Lung (tissue), 12 donors: ENCODE data around the gene PADI1. TPM values are rescaled to one million over a fixed set of nuclear protein-coding genes. Genes with fewer than 3 reads are reported as not detected.

ENCODE experiments used
- ATAC-seq: fragments of 200-7000 bp; cut with Tn5 transposase; one replicate; pipeline ENCODE4 v1.9.1; 2020; ENCODE audit warnings: moderate number of reproducible peaks; ENCODE audit not compliant: insufficient read depth, low FRiP score
- DNase-seq, 3 donors: peaks; one replicate each; pipeline ENCODE4 v3.0.0-alpha.2; 2013 to 2017
- H3K27ac ChIP-seq, 2 donors: one replicate each; pipeline ENCODE4 v1.5.1; 2013; ENCODE audit warnings: mild to moderate bottlenecking in 2 of 2, moderate library complexity in 2 of 2, control low read depth in 1 of 2, inconsistent platforms in 1 of 2, low read depth in 1 of 2, low read length in 1 of 2
- H3K27me3 ChIP-seq, 3 donors: one replicate each; pipeline ENCODE4 v1.5.1; 2013; ENCODE audit warnings: low read length in 2 of 3; ENCODE audit not compliant: control insufficient read depth in 3 of 3, insufficient read depth in 3 of 3
- H3K36me3 ChIP-seq, 4 donors: one replicate each; pipeline ENCODE4 v1.5.1; 2013; ENCODE audit warnings: low read length in 4 of 4, mild to moderate bottlenecking in 1 of 4, moderate library complexity in 1 of 4; ENCODE audit not compliant: control insufficient read depth in 4 of 4, insufficient read depth in 4 of 4
- H3K4me1 ChIP-seq, 5 donors: one replicate each; pipeline ENCODE4 v1.5.1; 2013; ENCODE audit warnings: low read length in 5 of 5, mild to moderate bottlenecking in 2 of 5, moderate library complexity in 1 of 5; ENCODE audit not compliant: control insufficient read depth in 5 of 5, insufficient read depth in 5 of 5
- H3K4me3 ChIP-seq: one replicate; pipeline ENCODE4 v1.5.1; 2013; ENCODE audit warnings: mild to moderate bottlenecking, control low read depth, moderate library complexity
- H3K9ac ChIP-seq, 2 donors: one replicate each; pipeline ENCODE4 v1.5.1; 2013; ENCODE audit warnings: low read length in 2 of 2, control low read depth in 1 of 2; ENCODE audit not compliant: insufficient read depth in 1 of 2
- H3K9me3 ChIP-seq, 4 donors: one replicate each; pipeline ENCODE4 v1.5.1; 2013; ENCODE audit warnings: low read length in 3 of 4, mild to moderate bottlenecking in 1 of 4, moderate library complexity in 1 of 4; ENCODE audit not compliant: control insufficient read depth in 4 of 4, insufficient read depth in 3 of 4
- CTCF ChIP-seq: IDR thresholded peaks from 2 replicates; pipeline ENCODE4 v1.5.1; 2012; ENCODE audit warnings: mild to moderate bottlenecking; ENCODE audit errors: control extremely low read depth, extremely low read depth
- WGBS, 2 donors: extraction: QIAGEN DNeasy Blood & Tissue Kit; methylation state at CpG; one replicate each; pipeline ENCODE4 v1.1.7; 2013; 5-methylcytosine and 5-hydroxymethylcytosine counted together
- polyA plus RNA-seq, 2 donors: library from polyadenylated mRNA; stranded (reverse); fragments of 200-250 nt; gene quantifications; one replicate each; pipeline ENCODE4 v1.2.1, GENCODE V29; 2013
- total RNA-seq, 2 donors: library from RNA; depleted of rRNA in 1 of 2; stranded (reverse); fragments of >200 nt in 1 of 2; gene quantifications; one replicate each; pipeline ENCODE4 v1.2.1, GENCODE V29; 2014 to 2021
- donor health status: control.
- donor health status: control.
- donor health status: Bipolar disorder and iron deficiency.
- donor health status: healthy.
- donor health status: DM: yes; HTN: yes; CAD: no.

PADI1 gene
- total and polyA plus RNA-seq, 4 donors: 0.09 to 0.35 TPM; not detected in 2

- Histone ChIP-seq H3K36me3 (no peaks in the 10 kb centered on the region), H3K27ac (no peak overlapping the region), H3K9ac (no peak overlapping the region), H3K4me1 (no peaks in the 10 kb centered on the region), H3K27me3 (no peaks in the 10 kb centered on the region), H3K9me3 (peaks cover 0 to 2% (median 0%) of the 10 kb centered on the region in 4 donors), H3K4me3 (no peak overlapping the region)
- no peak for TF ChIP-seq CTCF
- no peak for DNase-seq
- no peak for ATAC-seq
- WGBS, 2 donors: 88 to 92% methylated on average over 23 of the region's 23 CpGs
Observed at GRCh38 chr1:17270891-17271765, 66.2 kb downstream of the PADI1 start.

- Histone ChIP-seq H3K9ac (no peak overlapping the region), H3K36me3 (no peaks in the 10 kb centered on the region), H3K4me3 (no peak overlapping the region), H3K27ac (no peak overlapping the region), H3K9me3 (no peaks in the 10 kb centered on the region), H3K27me3 (no peaks in the 10 kb centered on the region), H3K4me1 (no peaks in the 10 kb centered on the region)
- TF ChIP-seq CTCF: no peak
- 86 to 94% methylated on average over 6 of the region's 6 CpGs for WGBS, 2 donors
- ATAC-seq: no peak
- DNase-seq: no peak
Observed at GRCh38 chr1:17272066-17272465, 67.1 kb downstream of the PADI1 start.

- no peak overlapping the region for H3K4me3 ChIP-seq
- H3K27ac ChIP-seq: no peak overlapping the region
- 49 to 54% methylated on average over 4 of the region's 4 CpGs for WGBS, 2 donors
- no peaks in the 10 kb centered on the region for H3K36me3 ChIP-seq
- H3K4me1 ChIP-seq: no peaks in the 10 kb centered on the region
- no peak for TF ChIP-seq CTCF
- DNase-seq (no peak), ATAC-seq (no peak)
- no peak overlapping the region for H3K9ac ChIP-seq
- no peaks in the 10 kb centered on the region for H3K27me3 ChIP-seq
- no peaks in the 10 kb centered on the region for H3K9me3 ChIP-seq
Observed at GRCh38 chr1:17272646-17273045, 67.7 kb downstream of the PADI1 start.
